ENCODE measurements around the gene TCEA3.

- TF ChIP-seq BHLHE40 (IDR thresholded peaks at IDR 0.05; ENCODE audit: low read depth, low read length), result no peak
- TF ChIP-seq POLR2A (IDR thresholded peaks at IDR 0.05; ENCODE audit: low read depth, low read length), result no peak
- TF ChIP-seq RFX5 (IDR thresholded peaks at IDR 0.05; ENCODE audit: low read depth, low read length), result no peak
- TF ChIP-seq CHD1 (IDR thresholded peaks at IDR 0.05; ENCODE audit: low read depth, low read length), result no peak
- no peak for TF ChIP-seq CTCF (conservative IDR thresholded peaks at IDR 0.05; ENCODE audit: low read depth, low read length)
- TF ChIP-seq RAD21 (IDR thresholded peaks at IDR 0.05; ENCODE audit: low read length), result no peak
- TF ChIP-seq MAZ (IDR thresholded peaks at IDR 0.05; ENCODE audit: borderline replicate concordance, low read depth, low read length), result no peak
- no peak for TF ChIP-seq MXI1 (IDR thresholded peaks at IDR 0.05; ENCODE audit: borderline replicate concordance, low read depth, low read length)
Observed at GRCh38 chr1:23387494-23387893, 37.1 kb downstream of the TCEA3 start.

All from IMR-90 (cell line).